DOHH2 (cell line): ENCODE measurements around the gene HABP2.

ENCODE experiments used
- CTCF ChIP-seq: fragments of 200-600 bp; sonication (generic); IDR thresholded peaks from one replicate; pipeline ENCODE4 v1.5.1; 2014; ENCODE audit warnings: antibody characterized with exemption, mild to moderate bottlenecking, low read depth, low read length; ENCODE audit not compliant: poor library complexity, severe bottlenecking
- EZH2phosphoT487 ChIP-seq: fragments of 200-600 bp; sonication (generic); IDR thresholded peaks from 2 replicates; pipeline ENCODE4 v1.6.1; 2017; ENCODE audit warnings: borderline replicate concordance, mild to moderate bottlenecking, antibody characterized with exemption, low read length, moderate library complexity, mixed read lengths

GRCh38 chr10:113521475-113521795, 31.4 kb upstream of the HABP2 start:
- TF ChIP-seq CTCF = peak; percentile 7
- no peak for TF ChIP-seq EZH2phosphoT487
